Left hindlimb (tissue), 1 donor: ENCODE measurements around the gene SEC61A2.
"Not testable (repeated sequence)": the region's sequence is repeated elsewhere in the genome, so short reads cannot be mapped to it uniquely, and the experiment has no call there.

Experiments used
- DNase-seq: peaks from one replicate; pipeline ENCODE4 v3.0.0-alpha.2; 2018

Gene SEC61A2

GRCh38 chr10:12162927-12163326 lies 33.5 kb downstream of the SEC61A2 start:
- no peak for DNase-seq

GRCh38 chr10:12164085-12164484 lies 34.6 kb downstream of the SEC61A2 start:
- no peak for DNase-seq

GRCh38 chr10:12165036-12165435 lies 35.6 kb downstream of the SEC61A2 start:
- no peak for DNase-seq

GRCh38 chr10:12165999-12166775 lies 36.7 kb downstream of the SEC61A2 start:
- no peak for DNase-seq

GRCh38 chr10:12171512-12171911 lies 42.0 kb downstream of the SEC61A2 start:
- not testable (repeated sequence) for DNase-seq

GRCh38 chr10:12177642-12178041 lies 48.2 kb downstream of the SEC61A2 start:
- DNase-seq, result no peak

- DNase-seq, result no peak
These were observed 50.2 kb downstream of the SEC61A2 start for GRCh38 chr10:12179606-12180170.

- DNase-seq, result no peak
These were observed 50.9 kb downstream of the SEC61A2 start for GRCh38 chr10:12180221-12180974.

- DNase-seq, result no peak
These were observed 51.7 kb downstream of the SEC61A2 start for GRCh38 chr10:12181065-12181775.

GRCh38 chr10:12184165-12184564 lies 54.7 kb downstream of the SEC61A2 start:
- no peak for DNase-seq

GRCh38 chr10:12186323-12186722 lies 56.8 kb downstream of the SEC61A2 start:
- no peak for DNase-seq

- DNase-seq, result no peak
These were observed 57.9 kb downstream of the SEC61A2 start for GRCh38 chr10:12187321-12187905.

GRCh38 chr10:12188656-12189055 lies 59.2 kb downstream of the SEC61A2 start:
- no peak for DNase-seq

GRCh38 chr10:12189426-12189825 lies 59.9 kb downstream of the SEC61A2 start:
- DNase-seq, result no peak

- DNase-seq, result no peak
These were observed 62.2 kb downstream of the SEC61A2 start for GRCh38 chr10:12191715-12192114.

- DNase-seq, result no peak
These were observed 63.7 kb downstream of the SEC61A2 start for GRCh38 chr10:12193193-12193592.

- peak; percentile 39 for DNase-seq
These were observed 65.3 kb downstream of the SEC61A2 start for GRCh38 chr10:12194752-12195271.

GRCh38 chr10:12195281-12195602 lies 65.8 kb downstream of the SEC61A2 start:
- no peak for DNase-seq

- peak; percentile 91 for DNase-seq
These were observed 66.4 kb downstream of the SEC61A2 start, which contains the start of the genes CDC123 and NUDT5 for GRCh38 chr10:12195603-12196506. TSS of gene CDC123 (plus strand) at chr10:12196188. CDS start at chr10:12196246, 58 bp downstream. TSS of gene NUDT5 (minus strand) at chr10:12195891. CDS start at chr10:12186291, 9,600 bp downstream.

GRCh38 chr10:12196531-12197211 lies 67.2 kb downstream of the SEC61A2 start:
- no peak for DNase-seq

GRCh38 chr10:12198156-12198555 lies 68.7 kb downstream of the SEC61A2 start:
- no peak for DNase-seq
